Common myeloid progenitor, CD34-positive (primary cell): Measurements from ENCODE around the gene CTSZ.
A peak's percentile ranks its signal among the peaks of the same experiment; 100 is the strongest.

Source experiments
- CTCF ChIA-PET: fragments of 350-600 bp; sonication (Branson Sonifier 250); formaldehyde crosslinking; loops from one replicate; lab custom pipeline; 2021; ENCODE audit warnings: antibody characterized with exemption; lab: Charles Lee
- POLR2A ChIA-PET: fragments of 350-600 bp; sonication (Branson Sonifier 250); formaldehyde crosslinking; loops from one replicate; lab custom pipeline; 2021; ENCODE audit warnings: antibody characterized with exemption; lab: Charles Lee
- DNase-seq, 3 donors: peaks; one replicate each; pipeline versions ENCODE4 v3.0.0 to v3.0.0-alpha.2; 2013
- H3K27ac ChIP-seq, 2 experiments: 1 replicate in 1 of 2; 2 replicates in 1 of 2; pipeline ENCODE4 v1.7.0; 2013; ENCODE audit warnings: inconsistent platforms in 2 of 2, low read length in 2 of 2, mild to moderate bottlenecking in 2 of 2, low read depth in 1 of 2, moderate library complexity in 1 of 2; ENCODE audit not compliant: severe bottlenecking in 2 of 2, insufficient read depth in 1 of 2, poor library complexity in 1 of 2
- H3K27me3 ChIP-seq, 5 experiments: replicated peaks in 2 of 5; 1 replicate in 3 of 5; 2 replicates in 2 of 5; pipeline versions ENCODE4 v1.6.1 to v1.7.0; 2013; ENCODE audit warnings: low read length in 4 of 5, mild to moderate bottlenecking in 2 of 5, moderate library complexity in 2 of 5, inconsistent platforms in 1 of 5; ENCODE audit not compliant: insufficient read depth in 5 of 5, control insufficient read depth in 4 of 5
- H3K36me3 ChIP-seq, 4 experiments: 1 replicate in 2 of 4; 2 replicates in 2 of 4; pipeline versions ENCODE4 v1.6.1 to v1.7.0; 2013; ENCODE audit warnings: low read length in 3 of 4, control low read depth in 1 of 4, mild to moderate bottlenecking in 1 of 4; ENCODE audit not compliant: control insufficient read depth in 4 of 4, insufficient read depth in 4 of 4
- H3K4me1 ChIP-seq, 4 experiments: 1 replicate in 3 of 4; 2 replicates in 1 of 4; pipeline versions ENCODE4 v1.6.1 to v1.7.1; 2013; ENCODE audit warnings: low read length in 3 of 4, mild to moderate bottlenecking in 3 of 4, control low read depth in 1 of 4, inconsistent platforms in 1 of 4, moderate library complexity in 1 of 4; ENCODE audit not compliant: control insufficient read depth in 4 of 4, insufficient read depth in 4 of 4; ENCODE audit errors: control extremely low read depth in 1 of 4
- H3K4me3 ChIP-seq, 7 experiments: 1 replicate in 4 of 7; 2 replicates in 3 of 7; pipeline versions ENCODE4 v1.5.1 to v1.7.0; 2013; ENCODE audit warnings: mild to moderate bottlenecking in 7 of 7, low read length in 6 of 7, moderate library complexity in 6 of 7, inconsistent platforms in 2 of 7, low read depth in 2 of 7, control low read depth in 1 of 7; ENCODE audit not compliant: insufficient read depth in 4 of 7, control insufficient read depth in 1 of 7; ENCODE audit errors: extremely low read depth in 1 of 7
- H3K9me3 ChIP-seq, 5 experiments: 1 replicate in 4 of 5; 2 replicates in 1 of 5; pipeline versions ENCODE4 v1.6.1 to v1.7.1; 2013; ENCODE audit warnings: low read length in 4 of 5, mild to moderate bottlenecking in 2 of 5, inconsistent platforms in 1 of 5, low read depth in 1 of 5, moderate library complexity in 1 of 5; ENCODE audit not compliant: control insufficient read depth in 4 of 5, insufficient read depth in 2 of 5; ENCODE audit errors: control extremely low read depth in 1 of 5
- WGBS: methylation state at CpG from one replicate; pipeline ENCODE4 v1.1.5; 2013; ENCODE audit not compliant: insufficient coverage; 5-methylcytosine and 5-hydroxymethylcytosine counted together

Gene CTSZ

DNA sequence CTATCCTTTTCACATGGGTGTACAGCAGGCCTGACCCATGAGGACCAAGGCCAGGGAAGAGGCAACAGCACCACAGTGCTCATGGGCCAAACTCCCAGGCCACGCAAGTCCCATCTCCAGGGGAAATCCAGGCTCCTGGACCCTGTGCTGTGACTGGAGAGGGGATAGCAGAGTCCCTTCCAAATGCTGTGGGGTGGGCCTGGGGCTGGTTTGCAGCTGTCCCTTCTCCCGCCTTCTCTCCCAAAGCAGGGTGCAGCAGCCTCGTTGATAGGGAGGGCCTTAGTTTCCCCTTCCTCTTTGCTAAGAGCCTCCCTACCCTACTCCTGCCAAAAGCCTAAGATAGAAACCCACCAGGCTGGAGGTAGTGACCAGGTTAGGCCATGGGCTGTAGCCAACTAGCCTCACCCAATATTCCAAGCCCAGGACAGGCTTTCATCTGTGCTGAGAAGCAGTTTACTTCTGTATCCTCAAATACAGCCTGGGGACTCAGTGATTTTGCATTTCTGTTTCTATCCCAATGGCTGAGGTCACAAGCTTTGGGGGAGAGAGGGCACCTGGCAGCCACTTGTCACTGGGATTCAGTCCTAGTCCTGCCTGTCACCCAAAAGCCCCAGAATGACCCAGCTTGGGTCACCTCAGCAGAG is 1.4 kb downstream of the CTSZ start:
- Histone ChIP-seq H3K4me1 (peaks cover 0 to 63% (median 43%) of the 10 kb centered on the region in 4 experiments), H3K9me3 (no peaks in the 10 kb centered on the region), H3K4me3 (peak overlapping the region in 5 of 7 experiments; percentile 19 to 77 (median 70)), H3K27ac (peak overlapping the region in 1 of 2 experiments; percentile 78), H3K36me3 (peaks cover 0 to 22% (median 11%) of the 10 kb centered on the region in 4 experiments), H3K27me3 (no peaks in the 10 kb centered on the region)
- ChIA-PET CTCF (interaction anchor here (1.0 kb wide), 1 partner anchor 14 kb away, joined by 3 read pairs; the partner anchor contains the start of gene TUBB1), POLR2A (interaction anchor here (0.8 to 2.8 kb wide), 2 partner anchors 11 to 26 kb away, joined by 3 to 9 read pairs; partner anchors contain the start of gene ATP5F1E)
- no peak for DNase-seq
- 25% methylated on average over 1 of the region's 3 CpGs for WGBS

DNA sequence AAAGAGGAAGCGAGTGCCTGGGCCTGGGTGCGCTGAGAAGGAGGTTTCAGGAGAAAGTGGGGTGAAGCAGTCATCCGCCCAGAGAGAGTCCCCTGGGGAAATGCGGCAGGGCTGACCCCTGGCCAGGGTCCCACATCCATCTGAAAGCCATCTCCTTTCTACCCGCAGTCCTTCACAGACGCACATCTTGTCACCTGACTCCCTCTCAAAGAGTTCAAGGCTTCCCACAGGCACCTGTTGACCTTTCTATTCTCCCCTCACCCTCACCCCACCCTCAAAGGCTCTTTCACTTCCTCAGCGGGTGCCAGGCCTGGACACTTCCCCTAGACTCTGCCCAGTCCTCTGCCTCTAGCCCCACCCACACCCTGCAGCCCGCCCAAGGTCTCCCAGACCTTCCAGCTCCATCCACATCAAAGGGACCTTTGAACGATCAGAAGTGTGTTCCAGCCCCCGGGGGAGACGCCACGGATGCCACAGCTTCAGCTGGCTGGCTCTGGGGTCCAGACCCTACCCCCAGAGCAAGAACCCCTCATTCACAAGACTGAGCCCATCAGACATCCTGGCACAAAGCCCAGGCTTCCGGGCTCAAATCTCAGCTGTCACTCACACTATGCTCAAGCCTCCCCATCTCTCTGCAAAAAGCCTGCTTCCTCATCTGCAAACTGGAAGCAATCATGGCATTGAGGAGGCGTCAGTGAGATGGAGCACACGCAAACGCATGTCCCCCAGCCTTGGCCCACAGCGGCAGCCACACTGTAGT is 2.1 kb downstream of the CTSZ start:
- WGBS = 9% methylated on average over 10 of the region's 17 CpGs
- Histone ChIP-seq H3K27me3 (no peaks in the 10 kb centered on the region), H3K27ac (peak overlapping the region in 1 of 2 experiments; percentile 66), H3K9me3 (no peaks in the 10 kb centered on the region), H3K36me3 (peaks cover 0 to 26% (median 12%) of the 10 kb centered on the region in 4 experiments), H3K4me1 (peaks cover 0 to 56% (median 41%) of the 10 kb centered on the region in 4 experiments), H3K4me3 (peak overlapping the region in 5 of 7 experiments; percentile 10 to 72 (median 48))
- POLR2A ChIA-PET = interaction anchor here (0.8 to 2.8 kb wide), 2 partner anchors 12 to 27 kb away, joined by 3 to 9 read pairs; partner anchors contain the start of gene ATP5F1E
- CTCF ChIA-PET = no interaction called here
- DNase-seq = peak; percentile 36 to 85 (median 84)

DNA sequence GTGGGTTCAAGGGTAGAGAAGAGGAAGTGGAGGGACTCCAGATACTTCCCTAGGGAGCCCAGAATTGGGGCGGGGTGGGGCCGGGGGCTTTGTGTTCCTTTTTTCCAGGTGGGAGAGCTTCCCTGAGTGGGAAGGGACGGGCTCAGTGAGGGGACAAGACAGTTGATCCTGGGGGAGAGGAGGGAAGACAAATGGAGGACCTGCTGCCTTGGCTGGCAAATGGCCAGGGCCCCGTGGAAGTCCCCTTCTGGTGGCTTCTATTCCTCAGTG is 2.6 kb downstream of the CTSZ start:
- POLR2A ChIA-PET = interaction anchor here (2.8 kb wide), 1 partner anchor 28 kb away, joined by 9 read pairs; the partner anchor contains the start of gene ATP5F1E
- H3K4me3 ChIP-seq = peak overlapping the region in 3 of 7 experiments; percentile 6 to 59 (median 48)

DNA sequence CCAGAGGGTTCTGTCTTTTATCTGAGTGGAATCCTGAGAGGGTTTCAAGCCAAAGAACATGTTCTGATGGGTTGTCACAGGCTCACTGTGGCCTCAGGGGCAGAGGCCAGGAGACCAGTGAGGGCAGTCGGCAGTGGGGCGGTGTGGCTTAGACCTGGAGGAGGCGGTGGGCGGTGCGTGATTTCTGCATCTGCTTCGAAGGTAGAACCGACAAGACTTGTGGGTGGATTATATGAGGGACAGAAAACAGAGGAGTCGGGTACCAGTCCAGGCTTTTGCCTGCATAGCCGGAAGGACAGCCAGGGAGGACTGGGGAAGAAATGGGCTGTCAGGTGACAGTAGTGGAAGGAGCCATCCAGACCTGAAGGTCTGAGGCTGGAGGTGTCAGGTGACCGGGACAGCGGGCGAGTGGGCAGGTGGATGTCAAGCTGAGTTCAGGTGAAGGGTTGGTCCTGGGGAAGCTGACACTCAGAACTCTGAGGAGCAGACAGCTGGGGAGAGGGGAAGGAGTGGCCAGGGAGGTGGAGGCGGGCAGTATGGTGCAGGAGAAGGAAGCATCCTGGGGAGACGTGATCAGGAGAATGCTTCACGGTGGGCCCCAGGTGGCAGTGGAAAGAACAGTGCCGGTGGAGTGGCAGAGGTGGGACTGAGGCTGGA is 3.1 kb downstream of the CTSZ start:
- Histone ChIP-seq H3K4me3 (peak overlapping the region in 2 of 7 experiments; percentile 10 to 16), H3K27ac (peak overlapping the region in 1 of 2 experiments; percentile 66), H3K36me3 (peaks cover 0 to 31% (median 17%) of the 10 kb centered on the region in 4 experiments), H3K27me3 (no peaks in the 10 kb centered on the region), H3K4me1 (peaks cover 0 to 55% (median 41%) of the 10 kb centered on the region in 4 experiments), H3K9me3 (no peaks in the 10 kb centered on the region)
- DNase-seq = no peak
- ChIA-PET POLR2A (interaction anchor here (2.8 kb wide), 1 partner anchor 28 kb away, joined by 9 read pairs; the partner anchor contains the start of gene ATP5F1E), CTCF (no interaction called here)
- WGBS = 93% methylated on average over 9 of the region's 16 CpGs

More for the DNA sequence above, 2.6 kb downstream of the CTSZ start:
- Histone ChIP-seq H3K9me3 (no peaks in the 10 kb centered on the region), H3K27me3 (no peaks in the 10 kb centered on the region), H3K4me1 (peaks cover 0 to 56% (median 41%) of the 10 kb centered on the region in 4 experiments), H3K27ac (peak overlapping the region in 1 of 2 experiments; percentile 66), H3K36me3 (peaks cover 0 to 28% (median 14%) of the 10 kb centered on the region in 4 experiments)
- 19% methylated on average over 3 of the region's 4 CpGs for WGBS
- peak; percentile 72 to 90 (median 89) for DNase-seq
- CTCF ChIA-PET = no interaction called here

DNA sequence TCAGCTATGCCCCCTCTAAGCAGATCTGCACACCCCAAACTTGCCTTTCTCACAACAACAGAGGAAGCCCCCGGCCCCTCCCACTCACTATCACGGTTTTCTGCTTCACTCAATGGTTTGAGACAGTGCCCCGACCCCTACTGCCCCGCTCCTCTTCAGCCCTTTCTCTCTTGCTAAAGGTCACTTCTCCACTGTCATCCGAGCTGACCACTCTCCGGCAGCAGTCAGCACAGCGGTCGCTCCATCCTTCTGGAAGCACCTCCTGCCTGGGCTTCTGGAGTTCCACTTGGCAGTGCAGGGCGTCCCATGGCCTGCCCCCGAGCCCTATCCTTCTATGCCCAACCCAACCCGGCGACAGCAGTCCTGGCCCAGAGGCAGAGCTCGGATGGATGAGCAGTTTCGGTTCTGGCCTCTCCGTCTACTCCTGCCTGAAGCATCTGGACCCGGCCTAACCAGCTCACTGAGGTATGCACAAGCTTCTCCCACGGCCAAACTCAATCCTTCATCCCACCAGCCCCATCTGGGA is 4.1 kb downstream of the CTSZ start:
- whole genome bisulfite sequencing = 96% methylated on average over 17 of the region's 17 CpGs
- ChIA-PET POLR2A (no interaction called here), CTCF (no interaction called here)
- Histone ChIP-seq H3K9me3 (no peaks in the 10 kb centered on the region), H3K4me3 (no peak overlapping the region), H3K27me3 (no peaks in the 10 kb centered on the region), H3K27ac (no peak overlapping the region), H3K4me1 (peaks cover 0 to 44% (median 38%) of the 10 kb centered on the region in 4 experiments), H3K36me3 (peaks cover 0 to 32% (median 20%) of the 10 kb centered on the region in 4 experiments)
- DNase-seq = no peak

DNA sequence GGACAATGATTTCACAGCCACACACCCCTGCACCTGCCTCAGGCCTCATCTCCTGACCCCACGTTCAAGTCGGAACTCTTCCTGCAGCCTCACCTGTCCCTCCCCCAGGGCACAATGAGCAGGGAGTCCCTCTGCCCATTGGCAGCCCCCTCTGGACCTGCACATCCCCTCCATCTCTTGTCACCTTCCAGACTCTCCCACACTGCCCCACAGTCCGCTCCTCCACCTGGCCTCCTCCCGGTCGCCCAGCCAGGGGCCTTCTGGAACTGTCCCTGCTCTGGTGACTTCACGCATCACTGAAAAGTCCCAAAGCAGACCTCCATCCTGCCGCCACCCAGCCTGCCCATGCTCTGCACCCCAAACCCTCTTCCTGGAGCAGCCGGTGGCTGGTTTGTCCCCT is 4.7 kb downstream of the CTSZ start:
- H3K4me3 ChIP-seq = no peak overlapping the region
- DNase-seq = no peak
- no peaks in the 10 kb centered on the region for H3K27me3 ChIP-seq
- WGBS = 100% methylated on average over 6 of the region's 8 CpGs
- H3K27ac ChIP-seq = no peak overlapping the region
- H3K36me3 ChIP-seq = peaks cover 0 to 38% (median 26%) of the 10 kb centered on the region in 4 experiments
- CTCF ChIA-PET = no interaction called here
- POLR2A ChIA-PET = no interaction called here
- no peaks in the 10 kb centered on the region for H3K9me3 ChIP-seq
- peaks cover 0 to 39% (median 33%) of the 10 kb centered on the region in 4 experiments for H3K4me1 ChIP-seq
